ENCODE data around the gene SLC10A6.
A peak's percentile ranks its signal among the peaks of the same experiment; 100 is the strongest.
"Not testable (repeated sequence)": the region's sequence is repeated elsewhere in the genome, so short reads cannot be mapped to it uniquely, and the experiment has no call there.

Gene SLC10A6

DNA sequence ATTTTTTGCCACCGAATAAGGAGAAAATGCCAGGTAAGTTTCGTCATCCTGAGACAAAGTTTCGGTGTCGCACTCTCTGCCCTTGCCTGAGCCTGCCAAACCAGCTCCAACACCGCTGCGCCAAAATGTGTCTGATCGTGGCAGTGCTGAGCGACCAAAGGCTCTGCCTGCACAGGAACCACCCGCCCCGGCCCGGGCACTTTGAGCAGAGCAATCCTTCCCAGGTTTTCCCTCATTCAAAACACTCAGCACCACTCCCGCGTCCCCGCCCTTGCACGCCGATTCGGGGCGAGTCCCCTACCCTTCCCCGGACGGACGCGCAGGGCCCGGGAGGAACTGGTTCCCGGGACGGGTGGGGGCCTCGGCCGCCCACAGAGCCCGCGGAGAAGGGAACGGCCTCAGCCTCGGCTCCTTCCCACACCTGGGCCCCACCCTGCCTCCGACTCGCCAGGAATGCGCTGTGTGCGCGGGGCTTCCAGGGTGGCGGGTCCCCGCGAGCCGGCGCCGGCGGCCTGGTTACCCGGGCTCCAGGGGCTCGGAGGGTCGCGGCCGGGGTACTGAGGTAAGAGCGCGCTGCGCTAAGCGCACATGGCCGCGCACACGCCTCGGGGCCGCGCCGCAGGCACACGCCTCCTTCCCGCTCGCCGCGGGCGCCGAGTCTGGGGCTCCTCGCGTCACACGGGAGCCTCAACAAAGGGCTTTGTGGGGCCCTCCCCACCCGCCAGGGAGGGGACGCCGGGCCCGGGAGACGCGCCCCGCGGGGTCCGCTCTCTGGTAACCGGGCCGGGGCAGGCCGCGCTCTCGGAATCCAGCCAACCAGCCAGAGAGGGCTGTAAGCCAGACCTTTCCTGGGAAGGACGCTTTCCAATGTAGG, 42.8 kb upstream of the SLC10A6 start, which contains the start of gene C4orf36:
Gene C4orf36, minus strand, starts transcription at position 661 of the 874 bp plus-strand sequence. CDS start 902 bp downstream, outside the sequence.
- no peak for DNase-seq (ENCODE audit: low read depth, low spot score)
- H3K9me3 ChIP-seq (ENCODE audit: low read depth, low read length), result no peaks in the 10 kb centered on the region
- H3K9ac ChIP-seq (ENCODE audit: insufficient read length), result peak within 1 kb of the TSS; percentile 91
- TF ChIP-seq FOXP2 (optimal IDR thresholded peaks at IDR 0.05; ENCODE audit: control extremely low read depth, extremely low read length, insufficient read depth) (peak; percentile 64), EZH2 (IDR thresholded peaks at IDR 0.05) (no peak), POLR2AphosphoS5 (IDR thresholded peaks at IDR 0.05; ENCODE audit: borderline replicate concordance, low read depth, low read length) (peak; percentile 14; the same call in 1 of the 2 replicates)
- peak within 1 kb of the TSS; percentile 95 for H3K27ac ChIP-seq
- peaks cover 4% of the 10 kb centered on the region; the same call in 1 of the 2 replicates for H3K36me3 ChIP-seq (ENCODE audit: insufficient read depth, low read length)
- H3K4me3 ChIP-seq, result peak within 1 kb of the TSS; percentile 85

DNA sequence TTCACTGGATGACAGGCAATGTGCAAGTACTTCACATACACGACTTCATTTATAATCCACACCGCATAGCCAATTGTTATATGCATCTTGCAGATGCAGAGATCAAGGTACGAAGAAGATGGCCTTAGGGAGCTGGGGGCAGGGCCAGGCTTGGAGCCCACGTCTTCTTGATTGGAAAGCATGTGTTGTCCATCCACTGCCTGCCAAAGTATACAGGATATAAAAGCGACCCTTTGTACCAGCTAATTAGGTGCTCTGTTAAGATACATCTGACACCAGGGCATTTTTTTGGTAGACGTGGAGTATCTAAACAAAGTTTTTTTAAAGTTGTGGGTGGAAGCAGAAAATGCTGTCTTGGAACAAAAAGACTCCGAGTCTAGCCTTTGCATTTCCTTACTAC, 41.6 kb upstream of the SLC10A6 start:
- no peak for DNase-seq (ENCODE audit: low read depth, low spot score)
- TF ChIP-seq EZH2 (IDR thresholded peaks at IDR 0.05) (no peak), POLR2AphosphoS5 (IDR thresholded peaks at IDR 0.05; ENCODE audit: borderline replicate concordance, low read depth, low read length) (no peak)

DNA sequence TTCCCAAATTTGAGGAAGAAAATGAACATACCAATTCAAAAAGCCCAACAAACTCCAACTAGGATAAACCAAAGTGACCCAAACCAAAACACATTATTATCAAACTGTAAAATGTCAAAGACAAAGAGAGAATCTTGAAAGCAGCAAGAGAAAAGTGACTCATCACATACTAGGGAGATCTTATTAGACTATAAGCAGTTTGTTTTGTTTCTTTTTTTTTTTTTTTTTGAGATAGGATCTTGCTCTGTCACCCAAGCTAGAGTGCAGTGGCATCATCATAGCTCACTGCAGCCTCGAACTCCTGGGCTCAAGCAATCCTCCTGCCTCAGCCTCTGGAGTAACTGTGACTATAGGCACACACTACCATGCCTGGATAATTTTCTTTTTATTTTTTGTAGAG, 30.5 kb upstream of the SLC10A6 start:
- Histone ChIP-seq H3K4me3 (no peak overlapping the region), H3K36me3 (ENCODE audit: insufficient read depth, low read length) (no peaks in the 10 kb centered on the region), H3K27ac (no peak overlapping the region), H3K9me3 (ENCODE audit: low read depth, low read length) (peaks cover 9% of the 10 kb centered on the region; the same call in 1 of the 2 replicates), H3K9ac (ENCODE audit: insufficient read length) (no peak overlapping the region)
- no peak for DNase-seq (ENCODE audit: low read depth, low spot score)
- TF ChIP-seq POLR2AphosphoS5 (IDR thresholded peaks at IDR 0.05; ENCODE audit: borderline replicate concordance, low read depth, low read length), result no peak

More for the DNA sequence above, 41.6 kb upstream of the SLC10A6 start:
- Histone ChIP-seq H3K9ac (ENCODE audit: insufficient read length) (peak overlapping the region; percentile 91), H3K4me3 (peak overlapping the region; percentile 85), H3K36me3 (ENCODE audit: insufficient read depth, low read length) (peaks cover 4% of the 10 kb centered on the region; the same call in 1 of the 2 replicates), H3K27ac (peak overlapping the region; percentile 95), H3K9me3 (ENCODE audit: low read depth, low read length) (no peaks in the 10 kb centered on the region)

DNA sequence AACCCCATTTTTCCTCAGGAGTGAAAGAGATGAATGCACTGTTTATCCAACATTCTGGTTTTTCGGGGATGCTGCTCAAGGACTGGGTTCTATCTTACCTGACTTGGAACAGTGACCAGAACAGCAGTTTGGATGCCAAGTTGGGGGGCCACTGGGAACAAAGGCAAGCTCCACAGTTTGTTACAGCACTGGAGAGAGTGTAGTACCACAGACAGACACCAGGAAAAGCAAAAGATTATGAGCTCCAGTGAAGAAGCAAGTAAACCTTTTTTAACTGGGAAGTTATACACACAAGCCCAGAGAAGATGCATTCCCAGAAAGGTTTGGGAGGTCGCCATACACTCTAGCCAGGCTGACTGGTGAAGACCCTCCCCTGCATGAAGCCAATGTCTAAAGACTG, 29.5 kb upstream of the SLC10A6 start:
- H3K27ac ChIP-seq, result no peak overlapping the region
- DNase-seq (ENCODE audit: low read depth, low spot score), result no peak
- TF ChIP-seq EZH2 (IDR thresholded peaks at IDR 0.05), result no peak
- TF ChIP-seq FOXP2 (optimal IDR thresholded peaks at IDR 0.05; ENCODE audit: control extremely low read depth, extremely low read length, insufficient read depth), result no peak
- no peak for TF ChIP-seq POLR2AphosphoS5 (IDR thresholded peaks at IDR 0.05; ENCODE audit: borderline replicate concordance, low read depth, low read length)

DNA sequence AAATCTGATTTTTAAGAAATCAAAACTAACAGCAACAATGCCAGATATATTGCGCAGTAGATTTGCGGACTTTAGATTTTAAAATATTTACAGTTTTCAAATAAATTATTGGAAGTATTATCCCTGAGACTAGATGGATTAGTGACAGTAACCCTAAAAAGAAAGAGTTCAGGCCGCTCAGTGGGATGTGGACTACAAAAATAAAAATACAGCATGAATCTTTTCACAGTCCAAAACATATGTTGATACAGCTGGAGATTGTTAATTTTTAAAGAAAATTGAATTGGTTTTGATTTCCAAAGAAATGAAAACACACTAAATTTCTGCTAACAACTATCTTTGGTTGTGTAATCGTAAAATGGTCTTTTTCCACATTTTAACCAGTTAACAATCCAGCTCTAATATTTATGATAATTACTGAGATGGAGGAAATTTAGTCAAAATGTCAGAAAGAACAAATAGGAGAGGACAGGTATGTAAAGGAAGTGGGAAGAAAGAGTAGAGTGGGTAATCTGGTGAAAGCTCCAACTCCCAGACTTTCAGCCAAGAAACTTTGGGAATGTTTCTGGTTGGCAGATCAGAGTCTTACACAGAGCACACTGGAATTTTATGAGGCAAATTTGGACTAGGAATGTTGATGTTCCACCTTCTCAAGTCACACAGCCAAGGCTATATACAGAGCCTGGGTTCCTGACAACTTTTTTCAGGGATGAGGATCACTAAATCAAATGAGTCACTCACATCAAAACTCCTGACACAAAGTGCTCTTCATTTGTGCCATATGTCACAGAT, 27.9 kb upstream of the SLC10A6 start:
- H3K9ac ChIP-seq (ENCODE audit: insufficient read length), result no peak overlapping the region
- no peak for TF ChIP-seq POLR2AphosphoS5 (IDR thresholded peaks at IDR 0.05; ENCODE audit: borderline replicate concordance, low read depth, low read length)
- no peak for TF ChIP-seq FOXP2 (optimal IDR thresholded peaks at IDR 0.05; ENCODE audit: control extremely low read depth, extremely low read length, insufficient read depth)
- no peak for TF ChIP-seq EZH2 (IDR thresholded peaks at IDR 0.05)
- H3K36me3 ChIP-seq (ENCODE audit: insufficient read depth, low read length), result no peaks in the 10 kb centered on the region
- no peak overlapping the region for H3K4me3 ChIP-seq
- H3K27ac ChIP-seq, result no peak overlapping the region
- H3K9me3 ChIP-seq (ENCODE audit: low read depth, low read length), result peaks cover 6% of the 10 kb centered on the region; the same call in 1 of the 2 replicates
- no peak for DNase-seq (ENCODE audit: low read depth, low spot score)

More for the DNA sequence above, 29.5 kb upstream of the SLC10A6 start:
- Histone ChIP-seq H3K9me3 (ENCODE audit: low read depth, low read length) (peaks cover 6% of the 10 kb centered on the region; the same call in 1 of the 2 replicates), H3K36me3 (ENCODE audit: insufficient read depth, low read length) (no peaks in the 10 kb centered on the region), H3K9ac (ENCODE audit: insufficient read length) (no peak overlapping the region), H3K4me3 (no peak overlapping the region)

DNA sequence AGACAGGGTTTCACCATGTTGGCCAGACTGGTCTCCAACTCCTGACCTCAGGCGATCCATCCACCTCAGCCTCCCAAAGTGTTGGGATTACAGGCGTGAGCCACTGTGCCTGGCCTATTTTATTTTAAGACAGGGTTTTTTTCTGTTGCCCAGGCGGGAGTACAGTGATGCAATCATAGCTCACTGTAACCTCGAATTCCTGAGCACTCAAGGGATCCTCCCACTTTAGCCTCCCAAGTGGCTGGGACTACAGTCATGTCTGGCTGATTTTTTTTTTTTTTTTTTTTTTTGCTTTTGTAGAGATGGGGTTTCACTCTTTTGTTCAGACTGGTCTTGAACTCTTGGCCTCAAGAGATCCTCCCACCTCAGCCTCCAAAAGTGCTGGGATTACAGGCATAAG, 26.3 kb upstream of the SLC10A6 start:
- not testable (repeated sequence) for DNase-seq (ENCODE audit: low read depth, low spot score); H3K36me3 ChIP-seq (ENCODE audit: insufficient read depth, low read length); H3K4me3 ChIP-seq; H3K27ac ChIP-seq; H3K9ac ChIP-seq (ENCODE audit: insufficient read length); H3K9me3 ChIP-seq (ENCODE audit: low read depth, low read length)

DNA sequence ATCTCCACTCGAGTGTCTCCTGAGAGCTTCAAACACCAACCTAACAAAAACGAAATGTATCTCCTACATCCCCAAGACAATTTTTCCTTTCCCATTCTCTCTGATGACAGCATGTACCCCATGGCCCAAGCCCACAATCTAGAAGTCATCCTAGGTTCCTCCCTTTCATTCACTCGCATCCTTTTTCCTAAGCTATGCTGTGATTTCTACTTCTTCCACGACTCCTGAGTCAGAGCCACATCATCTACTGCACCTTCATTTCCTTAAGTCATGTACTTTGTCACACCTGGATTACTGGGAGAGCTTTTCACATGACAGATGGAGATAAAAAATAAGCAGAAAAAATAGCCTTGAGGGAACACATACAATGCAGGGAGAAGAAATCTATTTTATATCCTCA, 23.0 kb upstream of the SLC10A6 start:
- Histone ChIP-seq H3K9me3 (ENCODE audit: low read depth, low read length) (no peaks in the 10 kb centered on the region), H3K36me3 (ENCODE audit: insufficient read depth, low read length) (no peaks in the 10 kb centered on the region)

DNA sequence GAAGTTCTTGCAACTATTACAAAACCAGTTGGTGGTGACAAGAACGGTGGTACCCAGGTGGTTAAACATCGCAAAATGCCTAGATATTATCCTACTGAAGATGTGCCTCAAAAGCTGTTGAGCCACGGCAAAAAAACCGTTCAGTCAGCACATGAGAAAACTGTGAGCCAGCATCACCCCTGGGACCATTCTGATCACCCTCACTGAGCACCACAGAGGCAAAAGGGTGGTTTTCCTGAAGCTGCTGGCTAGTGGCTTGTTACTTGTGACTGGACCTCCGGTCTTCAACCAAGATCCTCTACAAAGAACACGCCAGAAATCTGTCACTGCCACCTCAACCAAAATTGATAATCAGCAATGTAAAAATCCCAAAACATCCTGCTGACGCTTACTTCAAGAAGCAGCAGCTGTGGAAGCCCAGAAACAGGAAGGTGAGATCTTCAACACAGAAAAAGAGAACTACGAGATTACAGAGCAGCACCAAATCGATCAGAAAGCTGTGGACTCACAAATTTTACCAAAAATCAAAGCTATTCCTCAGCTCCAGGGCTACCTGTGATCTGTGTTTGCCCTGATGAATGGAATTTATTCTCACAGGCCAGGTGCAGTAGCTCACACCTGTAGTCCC, 21.4 kb upstream of the SLC10A6 start:
- DNase-seq (ENCODE audit: low read depth, low spot score), result no peak
- no peak overlapping the region for H3K27ac ChIP-seq
- H3K9me3 ChIP-seq (ENCODE audit: low read depth, low read length), result no peaks in the 10 kb centered on the region
- TF ChIP-seq POLR2AphosphoS5 (IDR thresholded peaks at IDR 0.05; ENCODE audit: borderline replicate concordance, low read depth, low read length) (no peak), EZH2 (IDR thresholded peaks at IDR 0.05) (no peak), FOXP2 (optimal IDR thresholded peaks at IDR 0.05; ENCODE audit: control extremely low read depth, extremely low read length, insufficient read depth) (no peak)
- no peak overlapping the region for H3K4me3 ChIP-seq
- H3K36me3 ChIP-seq (ENCODE audit: insufficient read depth, low read length), result no peaks in the 10 kb centered on the region
- no peak overlapping the region for H3K9ac ChIP-seq (ENCODE audit: insufficient read length)

More for the DNA sequence above, 23.0 kb upstream of the SLC10A6 start:
- no peak for TF ChIP-seq FOXP2 (optimal IDR thresholded peaks at IDR 0.05; ENCODE audit: control extremely low read depth, extremely low read length, insufficient read depth)
- H3K4me3 ChIP-seq, result no peak overlapping the region
- no peak overlapping the region for H3K9ac ChIP-seq (ENCODE audit: insufficient read length)
- no peak for DNase-seq (ENCODE audit: low read depth, low spot score)
- H3K27ac ChIP-seq, result no peak overlapping the region
